DMS153 treated with DMSO at 0.1 percent for 48 hours (cell line): Measurements from ENCODE around the gene ITGB4.
"Not testable (repeated sequence)": the region's sequence is repeated elsewhere in the genome, so short reads cannot be mapped to it uniquely, and the experiment has no call there.

ENCODE experiments used
- DNase-seq: peaks from one replicate; lab custom pipeline; 2025; ENCODE audit not compliant: unreplicated experiment; lab: John Stamatoyannopoulos, UW

The ITGB4 gene

DNA sequence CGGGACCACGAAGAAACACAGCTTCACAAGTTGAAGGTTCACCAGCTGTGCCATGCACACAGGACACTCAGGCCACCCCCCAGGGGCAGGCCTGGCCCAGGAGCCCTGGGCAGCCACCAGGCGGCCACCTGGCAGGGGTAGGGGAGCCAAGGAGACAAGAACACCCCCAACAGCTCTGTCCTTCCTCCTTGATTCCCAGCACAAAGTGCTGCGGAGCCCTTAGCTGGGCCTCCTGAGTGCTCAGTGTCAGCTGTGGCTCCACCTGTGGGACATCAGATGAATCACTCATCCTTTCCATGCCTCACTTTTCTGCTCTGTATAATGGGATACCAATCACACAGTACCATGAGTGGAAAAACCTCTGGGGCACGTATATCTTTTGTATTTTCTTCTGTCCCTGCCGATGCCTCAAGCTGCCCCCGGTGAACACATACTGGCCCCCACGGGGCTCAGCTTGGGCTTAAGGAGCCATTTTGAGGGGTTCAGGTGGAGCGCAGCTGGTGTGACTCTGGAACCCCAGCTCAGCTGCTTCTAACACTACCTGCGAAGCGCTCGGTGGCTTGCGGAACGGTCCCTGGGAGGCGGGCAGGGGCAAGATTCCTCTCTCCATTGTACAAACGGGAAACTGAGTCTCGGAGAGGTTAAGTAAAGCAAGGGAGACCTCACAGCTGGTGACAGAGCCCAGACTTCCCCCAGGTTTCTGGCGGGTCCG is 31.7 kb downstream of the ITGB4 start:
- DNase-seq = no peak

DNA sequence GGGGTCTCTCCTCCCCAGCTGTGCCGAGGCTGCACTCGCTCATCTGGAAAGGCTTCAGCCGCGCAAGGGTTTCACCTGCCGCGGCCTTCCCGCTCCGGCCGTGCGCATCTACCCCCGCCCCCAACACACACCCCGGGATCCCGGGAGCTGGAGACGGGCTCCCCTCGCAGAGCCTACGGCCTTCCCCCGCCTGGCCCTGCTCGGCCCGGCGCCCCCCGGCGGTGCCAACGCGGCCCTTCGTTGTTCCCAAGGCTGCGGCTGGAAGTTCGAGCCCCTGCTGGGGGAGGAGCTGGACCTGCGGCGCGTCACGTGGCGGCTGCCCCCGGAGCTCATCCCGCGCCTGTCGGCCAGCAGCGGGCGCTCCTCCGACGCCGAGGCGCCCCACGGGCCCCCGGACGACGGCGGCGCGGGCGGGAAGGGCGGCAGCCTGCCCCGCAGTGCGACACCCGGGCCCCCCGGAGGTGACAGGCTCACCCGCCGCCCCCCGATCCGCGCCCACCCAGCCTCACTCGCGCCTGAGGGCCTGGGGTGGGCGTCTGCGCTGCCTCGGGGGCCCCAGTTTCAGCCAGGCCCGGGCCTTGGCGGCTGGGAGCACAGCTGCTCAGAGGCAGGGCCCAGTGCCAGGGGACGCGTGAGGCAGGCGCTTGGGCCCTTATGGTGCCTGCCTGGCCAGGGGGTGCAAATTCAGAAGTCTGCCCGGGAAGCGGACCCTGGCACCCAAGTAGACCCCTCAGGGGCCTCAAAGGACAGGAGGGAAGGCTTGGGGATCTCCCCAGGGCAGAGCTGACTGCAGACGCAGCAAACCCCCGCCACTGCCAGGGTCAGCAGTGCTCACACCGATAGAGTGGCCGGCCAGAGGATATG is 32.5 kb downstream of the ITGB4 start:
- no peak for DNase-seq

DNA sequence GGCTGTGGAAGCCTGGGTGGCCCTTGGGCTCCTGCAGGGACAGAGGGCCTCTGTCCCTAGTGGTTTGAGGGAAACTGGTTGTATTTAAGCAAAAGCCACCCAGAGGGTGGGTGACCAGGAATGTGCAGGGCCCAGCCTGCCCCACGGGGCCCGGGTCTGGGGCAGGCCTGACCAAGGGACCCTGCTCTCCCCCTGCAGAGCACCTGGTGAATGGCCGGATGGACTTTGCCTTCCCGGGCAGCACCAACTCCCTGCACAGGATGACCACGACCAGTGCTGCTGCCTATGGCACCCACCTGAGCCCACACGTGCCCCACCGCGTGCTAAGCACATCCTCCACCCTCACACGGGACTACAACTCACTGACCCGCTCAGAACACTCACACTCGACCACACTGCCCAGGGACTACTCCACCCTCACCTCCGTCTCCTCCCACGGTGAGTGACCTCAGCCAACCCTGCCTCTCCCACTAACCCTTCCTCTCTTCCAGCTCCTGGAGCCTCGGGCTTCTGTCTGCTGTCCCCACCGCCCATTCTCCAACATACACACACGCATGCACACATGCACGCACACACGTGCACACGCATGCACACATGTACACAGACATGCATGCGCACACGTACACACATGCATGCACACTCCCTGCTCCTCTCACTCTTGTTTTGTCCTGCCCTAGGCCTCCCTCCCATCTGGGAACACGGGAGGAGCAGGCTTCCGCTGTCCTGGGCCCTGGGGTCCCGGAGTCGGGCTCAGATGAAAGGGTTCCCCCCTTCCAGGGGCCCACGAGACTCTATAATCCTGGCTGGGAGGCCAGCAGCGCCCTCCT is 33.3 kb downstream of the ITGB4 start:
- no peak for DNase-seq

DNA sequence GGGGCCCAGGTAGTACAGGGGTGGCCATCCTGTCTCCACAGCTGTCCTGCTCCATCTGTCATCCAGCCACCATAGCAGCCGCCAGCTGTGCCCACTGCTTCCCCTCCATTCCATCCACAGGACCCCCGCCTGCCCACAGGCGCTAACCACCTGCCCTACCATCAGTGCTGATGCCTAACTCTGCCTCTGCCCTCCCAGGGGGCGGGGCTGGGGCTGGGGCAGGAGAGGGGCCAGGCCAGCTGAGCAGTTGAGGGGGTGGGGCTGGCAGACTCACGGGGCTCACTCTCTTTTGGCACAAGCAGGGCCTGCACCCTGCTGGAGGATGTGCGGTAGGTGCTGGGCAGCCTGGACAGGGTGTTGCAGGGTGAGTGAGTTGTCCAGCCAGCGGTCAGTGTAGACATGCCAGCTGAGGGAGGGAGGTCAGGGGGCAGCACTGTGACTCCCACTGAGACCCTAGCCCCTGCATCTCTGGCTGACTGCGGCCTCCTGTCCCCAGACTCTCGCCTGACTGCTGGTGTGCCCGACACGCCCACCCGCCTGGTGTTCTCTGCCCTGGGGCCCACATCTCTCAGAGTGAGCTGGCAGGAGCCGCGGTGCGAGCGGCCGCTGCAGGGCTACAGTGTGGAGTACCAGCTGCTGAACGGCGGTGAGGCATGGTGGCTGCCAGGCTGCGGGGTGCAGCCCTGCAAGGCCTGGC is 34.1 kb downstream of the ITGB4 start:
- DNase-seq = no peak

DNA sequence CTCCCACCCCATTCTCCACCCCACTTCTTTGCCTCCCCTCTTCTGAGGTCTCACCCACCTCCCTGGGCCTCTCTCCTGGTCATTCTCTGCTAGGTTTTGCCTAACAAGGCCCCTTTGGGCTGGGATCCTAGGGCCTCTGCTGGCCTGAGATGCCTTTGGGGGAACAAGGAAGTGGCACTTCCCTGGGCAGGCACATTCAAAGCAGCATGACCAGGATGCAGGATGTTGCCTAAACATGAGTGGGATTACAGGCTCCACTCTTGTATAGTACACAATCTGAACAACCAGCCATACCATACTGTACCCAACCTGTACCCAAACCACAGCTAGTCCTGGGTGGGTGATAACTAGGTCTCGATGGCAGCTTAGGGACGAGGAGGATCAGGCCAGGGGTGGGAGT is 34.7 kb downstream of the ITGB4 start:
- no peak for DNase-seq

GRCh38 chr17:75756451-75757085 is 35.3 kb downstream of the ITGB4 start:
- no peak for DNase-seq

GRCh38 chr17:75757086-75757681 is 35.9 kb downstream of the ITGB4 start:
- no peak for DNase-seq

- DNase-seq = no peak
Measured at GRCh38 chr17:75758131-75758905, 37.1 kb downstream of the ITGB4 start.

GRCh38 chr17:75759457-75759856 is 38.2 kb downstream of the ITGB4 start:
- no peak for DNase-seq

DNA sequence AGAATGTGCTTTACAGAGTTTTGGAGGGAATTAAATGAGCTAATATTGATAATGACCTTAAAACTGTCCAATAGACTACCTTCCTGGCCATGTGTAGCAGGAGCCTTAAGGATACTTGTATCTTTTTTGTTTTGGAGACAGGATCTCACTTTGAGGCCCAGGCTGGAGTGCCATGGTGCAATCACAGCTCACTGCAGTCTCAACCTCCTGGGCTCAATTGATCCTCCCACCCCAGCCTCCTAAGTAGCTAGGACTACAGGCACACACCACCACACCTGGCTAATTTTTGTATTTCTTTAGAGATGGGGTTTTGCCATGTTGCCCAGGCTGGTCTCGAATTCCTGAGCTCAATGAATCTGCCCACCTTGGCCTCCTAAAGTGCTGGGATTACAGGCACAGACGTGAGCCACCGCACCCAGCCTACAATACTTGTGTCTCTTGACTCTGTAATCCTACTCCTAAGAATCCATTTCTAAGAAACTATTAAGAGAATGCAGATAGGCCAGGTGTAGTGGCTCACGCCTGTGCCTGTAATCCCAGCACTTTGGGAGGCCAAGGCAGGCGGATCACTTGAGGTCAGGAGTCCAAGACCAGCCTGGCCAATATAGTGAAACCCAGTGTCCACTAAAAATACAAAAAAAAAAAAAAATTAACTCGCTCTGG is 38.9 kb downstream of the ITGB4 start:
- DNase-seq = not testable (repeated sequence)

- no peak for DNase-seq
Measured at GRCh38 chr17:75762513-75763268, 41.4 kb downstream of the ITGB4 start.

GRCh38 chr17:75763269-75763607 is 42.0 kb downstream of the ITGB4 start:
- DNase-seq = no peak

GRCh38 chr17:75763613-75764416 is 42.6 kb downstream of the ITGB4 start:
- no peak for DNase-seq

DNA sequence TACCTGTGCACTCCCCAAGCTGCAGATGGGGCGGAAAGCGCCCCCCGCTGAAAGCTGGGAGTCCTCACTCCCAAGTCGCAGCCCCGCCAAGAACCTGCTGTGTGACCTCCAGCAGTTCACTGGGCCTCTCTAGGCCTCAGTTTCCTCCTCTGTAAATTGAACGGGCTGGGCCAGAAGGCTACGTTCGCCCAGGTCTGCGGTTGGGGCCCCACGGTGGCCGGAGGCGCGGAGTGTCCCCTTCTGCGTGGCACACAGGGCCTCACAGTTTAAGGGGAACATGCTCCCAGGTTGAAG is 43.1 kb downstream of the ITGB4 start:
- DNase-seq = no peak

- peak; percentile 44 for DNase-seq
Measured at GRCh38 chr17:75764711-75765421, 43.6 kb downstream of the ITGB4 start, which contains the start of gene GALK1. Gene GALK1, minus strand, starts transcription at chr17:75765192. Its CDS starts 56 bp downstream, at chr17:75765136.

DNA sequence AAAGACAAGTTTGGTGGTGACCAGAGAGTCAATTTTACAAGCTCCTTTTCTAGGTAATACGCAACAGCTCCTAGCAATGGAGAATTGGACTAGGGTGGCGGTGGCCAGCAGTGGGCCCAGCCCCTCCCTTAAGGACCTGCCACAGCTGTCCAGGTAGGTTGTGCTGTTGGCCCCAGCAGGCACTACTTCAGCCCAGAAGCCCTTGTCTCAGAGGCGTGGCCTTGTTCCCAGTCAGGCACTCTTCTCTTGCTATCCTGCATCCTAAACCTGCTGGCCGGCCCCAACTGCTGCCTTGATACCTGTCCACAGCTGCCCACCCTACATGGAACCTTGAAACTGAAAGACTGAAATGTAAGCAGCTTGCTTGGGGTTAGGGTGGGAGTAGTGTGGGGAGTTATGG is 44.7 kb downstream of the ITGB4 start:
- no peak for DNase-seq

DNA sequence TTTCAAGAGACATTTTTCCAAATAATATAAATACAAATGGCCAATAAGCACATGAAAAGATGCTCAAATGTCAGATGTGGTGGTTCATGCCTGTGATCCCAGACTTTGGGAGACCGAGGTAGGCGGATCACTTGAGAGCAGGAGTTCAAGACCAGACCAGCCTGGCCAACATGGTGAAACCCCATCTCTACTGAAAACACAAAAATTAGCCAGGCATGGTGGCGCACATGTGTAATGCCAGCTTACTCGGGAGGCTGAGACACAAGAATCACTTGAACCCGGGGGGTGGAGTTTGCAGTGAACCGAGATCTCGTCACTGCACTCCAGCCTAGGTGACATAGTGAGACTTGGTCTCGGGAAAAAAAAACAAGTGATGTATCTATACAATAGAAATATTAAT is 46.6 kb downstream of the ITGB4 start:
- no peak for DNase-seq
